ENCODE results near the gene KCNJ18.
"Not testable (repeated sequence)": the region's sequence is repeated elsewhere in the genome, so short reads cannot be mapped to it uniquely, and the experiment has no call there.

GRCh38 chr17:21738877-21739474 lies 46.7 kb downstream of the KCNJ18 start:
- TF ChIP-seq CTCF (IDR thresholded peaks at IDR 0.05); POLR2AphosphoS5 (IDR thresholded peaks at IDR 0.05; ENCODE audit: low read depth, low read length); REST (IDR thresholded peaks at IDR 0.05; ENCODE audit: insufficient read depth in 1 of 2, low read depth in 2 of 2, low read length in 1 of 2): not testable (repeated sequence)
